ENCODE measurements around the gene BABAM1.
A peak's percentile ranks its signal among the peaks of the same experiment; 100 is the strongest.

Gene BABAM1
- 13.0 to 29.0 (median 25.9) reads per million in 9 experiments for total RNA-seq

DNA sequence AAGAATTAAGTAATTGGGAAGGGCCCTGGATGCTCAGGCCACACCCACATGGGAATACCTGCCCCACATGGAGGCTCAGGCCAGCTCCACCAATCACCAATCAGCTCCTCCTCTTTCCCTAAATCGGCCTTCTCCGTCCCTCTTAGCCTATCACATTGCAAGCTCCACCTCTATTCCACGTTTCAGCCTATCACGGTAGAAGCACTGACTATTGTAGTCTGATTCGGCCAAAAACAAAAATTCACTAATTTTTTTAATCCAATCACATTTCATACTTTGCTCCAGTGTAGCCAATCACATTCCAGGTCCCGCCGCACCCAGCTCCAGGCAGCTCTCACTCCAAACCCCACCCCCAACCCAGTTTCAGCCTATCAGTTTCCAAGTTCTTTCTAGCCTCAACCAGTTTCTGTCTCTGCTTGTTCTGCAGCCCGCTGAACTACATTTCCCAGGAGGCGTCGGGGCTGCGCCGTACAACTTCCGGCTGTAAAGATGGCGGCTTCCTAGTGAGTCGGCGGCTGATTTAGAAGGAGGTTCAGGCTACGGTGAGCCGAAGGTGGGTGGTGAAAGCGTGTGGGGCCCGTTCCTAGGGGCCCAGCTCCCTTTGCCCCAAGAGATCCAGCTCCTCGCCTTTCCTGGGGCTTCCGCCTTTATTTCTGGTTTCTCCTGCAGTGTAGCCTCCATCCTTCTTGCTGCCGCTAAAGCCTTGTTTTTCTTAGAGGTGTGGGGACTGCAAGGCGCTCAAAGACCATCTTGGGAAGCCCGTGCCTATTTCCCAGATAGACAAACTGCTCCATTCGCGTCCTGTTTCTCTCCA is at the start of gene BABAM1:
BABAM1 (plus strand) TSS at position 469 of the 814 bp plus-strand sequence. CDS start 1,364 bp downstream, outside the sequence.
- Mint-ChIP-seq H3K9me3 (no peaks in the 10 kb centered on the region), H3K36me3 (ENCODE audit: insufficient read depth) (peaks cover 42% of the 10 kb centered on the region), H3K27ac (peak within 1 kb of the TSS; percentile 32 to 84), H3K4me3 (peak within 1 kb of the TSS; percentile 71 to 83), H3K27me3 (no peaks in the 10 kb centered on the region), H3K4me1 (ENCODE audit: low read depth in 2 of 2) (peaks cover 13% of the 10 kb centered on the region in 2 donors)
- DNase-seq = peak; percentile 90 to 93 (median 91)
- peak; percentile 91 for ATAC-seq (replicated peaks)

GRCh38 chr19:17219286-17219685 is 48.0 kb upstream of the BABAM1 start:
- DNase-seq (no peak), ATAC-seq (replicated peaks) (no peak)
- Mint-ChIP-seq H3K27me3 (no peaks in the 10 kb centered on the region), H3K27ac (no peak overlapping the region), H3K4me1 (ENCODE audit: low read depth in 2 of 2) (peaks cover 4 to 11% of the 10 kb centered on the region in 2 donors), H3K9me3 (no peaks in the 10 kb centered on the region), H3K36me3 (ENCODE audit: insufficient read depth) (peaks cover 32% of the 10 kb centered on the region), H3K4me3 (no peak overlapping the region)

DNA sequence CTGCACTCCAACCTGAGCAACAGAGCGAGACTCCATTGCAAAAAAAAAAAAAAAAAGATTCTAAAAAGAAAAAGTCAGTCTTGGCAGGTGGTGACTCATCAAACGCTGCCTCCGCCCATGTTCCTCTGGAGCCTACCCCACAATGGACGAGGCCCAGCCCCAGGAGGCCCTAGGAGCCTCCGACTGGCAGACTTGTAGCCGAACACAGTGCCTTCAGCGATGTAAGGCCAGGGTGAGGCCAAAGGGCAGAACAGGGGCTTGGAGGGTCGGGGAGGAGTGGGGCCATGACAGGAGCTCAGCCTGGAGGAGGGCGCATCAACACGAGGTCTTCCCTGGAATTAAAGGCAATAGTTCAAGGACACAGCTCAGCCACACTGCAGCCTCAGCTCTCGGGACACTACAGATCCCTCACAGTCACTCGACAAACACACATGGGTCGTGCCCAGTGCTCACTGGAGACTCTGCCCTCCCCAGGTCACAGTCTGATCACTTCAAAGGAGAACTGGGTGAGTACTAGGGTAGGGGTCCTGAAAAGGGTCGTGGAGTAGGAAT is 47.0 kb upstream of the BABAM1 start:
- Mint-ChIP-seq H3K4me3 (no peak overlapping the region), H3K27ac (no peak overlapping the region), H3K9me3 (no peaks in the 10 kb centered on the region), H3K36me3 (ENCODE audit: insufficient read depth) (peaks cover 30% of the 10 kb centered on the region), H3K27me3 (no peaks in the 10 kb centered on the region), H3K4me1 (ENCODE audit: low read depth in 2 of 2) (peaks cover under 1 to 5% of the 10 kb centered on the region in 2 donors)
- ATAC-seq (replicated peaks) = no peak
- DNase-seq = no peak

DNA sequence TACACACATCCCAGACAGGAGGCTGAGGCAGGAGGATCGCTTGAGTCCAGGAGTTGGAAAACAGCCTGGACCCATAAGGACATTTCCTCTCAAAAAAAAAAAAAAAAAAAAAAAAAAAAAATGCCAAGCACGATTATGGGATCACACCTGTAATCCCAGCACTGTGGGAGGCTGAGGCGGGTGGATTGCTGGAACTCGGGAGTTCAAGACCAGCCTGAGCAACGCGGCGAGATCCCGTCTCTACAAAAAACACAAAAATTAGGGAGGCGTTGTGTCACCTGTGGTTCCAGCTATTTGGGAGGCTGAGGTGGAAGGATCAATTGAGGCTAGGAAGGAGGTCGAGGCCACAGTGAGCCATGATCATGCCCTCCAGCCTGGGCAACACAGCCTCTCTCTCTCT is 42.2 kb upstream of the BABAM1 start:
- H3K4me3 Mint-ChIP-seq = peak overlapping the region; percentile 87 to 95
- H3K9me3 Mint-ChIP-seq = no peaks in the 10 kb centered on the region
- no peaks in the 10 kb centered on the region for H3K27me3 Mint-ChIP-seq
- DNase-seq (no peak), ATAC-seq (replicated peaks) (no peak)
- H3K4me1 Mint-ChIP-seq (ENCODE audit: low read depth in 2 of 2) = peaks cover 9 to 11% of the 10 kb centered on the region in 2 donors
- peaks cover 22% of the 10 kb centered on the region for H3K36me3 Mint-ChIP-seq (ENCODE audit: insufficient read depth)
- peak overlapping the region in 1 of 2 donors; percentile 94 for H3K27ac Mint-ChIP-seq

GRCh38 chr19:17226002-17226933 is 41.0 kb upstream of the BABAM1 start, which contains the start of gene OCEL1:
Gene OCEL1, plus strand, starts transcription at chr19:17226226. Its CDS starts 22 bp downstream, at chr19:17226248.
- H3K4me1 Mint-ChIP-seq (ENCODE audit: low read depth in 2 of 2) = peaks cover 9 to 11% of the 10 kb centered on the region in 2 donors
- H3K27me3 Mint-ChIP-seq = no peaks in the 10 kb centered on the region
- H3K9me3 Mint-ChIP-seq = no peaks in the 10 kb centered on the region
- H3K4me3 Mint-ChIP-seq = peak within 1 kb of the TSS; percentile 87 to 95
- peaks cover 23% of the 10 kb centered on the region for H3K36me3 Mint-ChIP-seq (ENCODE audit: insufficient read depth)
- DNase-seq = peak; percentile 93 to 95 (median 94)
- ATAC-seq (replicated peaks) = peak; percentile 90
- H3K27ac Mint-ChIP-seq = peak within 1 kb of the TSS; percentile 94 to 95

DNA sequence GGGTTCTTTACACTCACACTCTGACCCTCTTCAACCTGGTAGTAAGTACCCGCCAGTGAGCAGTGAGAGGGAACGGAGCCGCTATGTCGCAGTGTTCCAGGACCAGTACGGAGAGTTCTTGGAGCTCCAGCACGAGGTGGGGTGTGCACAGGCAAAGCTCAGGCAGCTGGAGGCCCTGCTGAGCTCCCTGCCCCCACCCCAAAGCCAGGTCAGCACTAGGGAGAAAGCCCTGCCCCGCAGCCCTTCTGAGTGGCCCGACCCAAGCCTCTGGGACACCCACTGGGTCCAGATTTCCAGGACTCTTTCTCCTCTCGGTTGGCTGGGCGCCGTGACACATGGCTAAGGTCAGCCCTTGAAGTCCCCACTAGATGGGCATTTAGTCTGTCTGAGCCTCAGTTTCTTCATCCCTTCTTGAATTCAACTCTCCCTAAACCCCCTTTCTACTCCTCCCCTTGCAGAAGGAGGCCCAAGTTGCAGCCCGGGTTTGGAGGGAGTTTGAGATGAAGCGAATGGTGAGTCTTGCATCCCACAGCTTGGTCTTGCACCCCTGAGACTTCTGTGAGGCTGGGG is 39.4 kb upstream of the BABAM1 start:
- Mint-ChIP-seq H3K27me3 (no peaks in the 10 kb centered on the region), H3K4me1 (ENCODE audit: low read depth in 2 of 2) (peaks cover 9 to 11% of the 10 kb centered on the region in 2 donors), H3K4me3 (no peak overlapping the region), H3K27ac (no peak overlapping the region), H3K36me3 (ENCODE audit: insufficient read depth) (peaks cover 23% of the 10 kb centered on the region), H3K9me3 (no peaks in the 10 kb centered on the region)
- DNase-seq (no peak), ATAC-seq (replicated peaks) (no peak)

- Mint-ChIP-seq H3K27ac (no peak overlapping the region), H3K9me3 (no peaks in the 10 kb centered on the region), H3K27me3 (no peaks in the 10 kb centered on the region), H3K4me1 (ENCODE audit: low read depth in 2 of 2) (peaks cover 13 to 17% of the 10 kb centered on the region in 2 donors), H3K4me3 (no peak overlapping the region), H3K36me3 (ENCODE audit: insufficient read depth) (peaks cover 27% of the 10 kb centered on the region)
- DNase-seq (no peak), ATAC-seq (replicated peaks) (no peak)
Observed at GRCh38 chr19:17229890-17230289, 37.4 kb upstream of the BABAM1 start.

GRCh38 chr19:17232258-17232657 is 35.0 kb upstream of the BABAM1 start:
- DNase-seq = no peak
- no peak overlapping the region for H3K4me3 Mint-ChIP-seq
- no peaks in the 10 kb centered on the region for H3K9me3 Mint-ChIP-seq
- ATAC-seq (replicated peaks) = no peak
- peaks cover 12% of the 10 kb centered on the region for H3K36me3 Mint-ChIP-seq (ENCODE audit: insufficient read depth)
- H3K27ac Mint-ChIP-seq = no peak overlapping the region
- no peaks in the 10 kb centered on the region for H3K27me3 Mint-ChIP-seq
- H3K4me1 Mint-ChIP-seq (ENCODE audit: low read depth in 2 of 2) = peaks cover 8% of the 10 kb centered on the region in 2 donors

DNA sequence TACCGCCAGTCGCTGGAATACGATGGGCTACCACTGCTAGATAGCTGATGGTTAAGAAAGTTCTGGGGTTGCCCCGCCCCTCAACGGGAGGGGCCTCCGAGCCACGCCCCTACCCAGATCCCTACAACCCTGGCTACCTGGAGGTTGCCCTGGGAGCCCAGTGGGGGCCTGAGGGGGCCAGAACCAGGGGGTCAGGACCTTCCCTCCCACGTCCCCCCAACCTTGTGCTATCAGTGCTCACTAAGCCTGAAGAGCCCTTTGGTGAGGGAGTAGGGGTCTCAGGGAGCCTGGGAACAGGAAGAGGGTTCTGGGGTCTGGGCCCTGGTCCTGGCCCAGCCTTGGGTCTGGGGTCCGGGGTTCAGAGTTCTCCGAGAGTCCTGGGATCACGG is 32.3 kb upstream of the BABAM1 start:
- peak in 2 of 3 experiments; percentile 37 to 50 for DNase-seq
- peaks cover 12% of the 10 kb centered on the region for H3K36me3 Mint-ChIP-seq (ENCODE audit: insufficient read depth)
- peaks cover 6% of the 10 kb centered on the region in 2 donors for H3K4me1 Mint-ChIP-seq (ENCODE audit: low read depth in 2 of 2)
- peak overlapping the region; percentile 9 to 16 for H3K27ac Mint-ChIP-seq
- H3K9me3 Mint-ChIP-seq = no peaks in the 10 kb centered on the region
- peak overlapping the region; percentile 70 to 80 for H3K4me3 Mint-ChIP-seq
- no peaks in the 10 kb centered on the region for H3K27me3 Mint-ChIP-seq
- ATAC-seq (replicated peaks) = peak; percentile 49

- Mint-ChIP-seq H3K9me3 (no peaks in the 10 kb centered on the region), H3K27ac (peak overlapping the region in 1 of 2 donors; percentile 16), H3K4me3 (peak overlapping the region; percentile 70 to 80), H3K27me3 (no peaks in the 10 kb centered on the region), H3K4me1 (ENCODE audit: low read depth in 2 of 2) (peaks cover 6% of the 10 kb centered on the region in 2 donors), H3K36me3 (ENCODE audit: insufficient read depth) (peaks cover 9% of the 10 kb centered on the region)
- DNase-seq (peak; percentile 61 to 71 (median 65)), ATAC-seq (replicated peaks) (peak; percentile 93)
Observed at GRCh38 chr19:17235300-17235970, 31.8 kb upstream of the BABAM1 start.

- no peak for DNase-seq
- Mint-ChIP-seq H3K4me3 (peak overlapping the region; percentile 70 to 80), H3K36me3 (ENCODE audit: insufficient read depth) (peaks cover 9% of the 10 kb centered on the region), H3K9me3 (no peaks in the 10 kb centered on the region), H3K27me3 (no peaks in the 10 kb centered on the region), H3K27ac (no peak overlapping the region), H3K4me1 (ENCODE audit: low read depth in 2 of 2) (peaks cover 6% of the 10 kb centered on the region in 2 donors)
- peak; percentile 30 for ATAC-seq (replicated peaks)
Observed at GRCh38 chr19:17235971-17236777, 31.1 kb upstream of the BABAM1 start.
